ENCODE data around the gene STAT2. TPM values are rescaled to one million over a fixed set of nuclear protein-coding genes. Genes with fewer than 3 reads are reported as not detected.
"Not testable (repeated sequence)": the region's sequence is repeated elsewhere in the genome, so short reads cannot be mapped to it uniquely, and the experiment has no call there.

The STAT2 gene
- total and polyA plus RNA-seq, 2 donors (not counting 1 experiment from before 2014, with no cell fraction given), result 148 to 368 TPM

DNA sequence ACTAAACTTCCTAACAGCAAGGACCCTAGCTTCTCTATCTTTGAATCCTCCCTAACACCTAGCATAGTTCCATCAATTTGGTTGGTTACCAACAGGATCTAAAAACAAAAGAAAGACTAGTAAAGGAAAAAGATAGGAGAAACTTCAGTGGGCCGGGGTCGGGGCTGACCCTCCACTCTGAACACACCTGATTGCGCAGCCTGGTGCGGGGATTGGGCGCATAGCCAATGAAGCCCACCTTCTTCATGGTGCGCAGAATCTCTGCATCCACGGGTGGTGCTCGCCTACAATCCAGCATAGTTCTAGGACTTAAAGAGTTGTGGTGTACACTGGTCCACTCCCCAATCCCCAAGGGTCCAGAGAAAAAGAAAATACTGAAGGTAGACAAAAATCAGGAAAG, 33.8 kb downstream of the STAT2 start:
- Histone ChIP-seq H2AFZ (ENCODE audit: low read length) (no peak overlapping the region), H3K4me2 (ENCODE audit: extremely low read depth, insufficient read depth, low read length) (no peak overlapping the region), H3K27me3 (ENCODE audit: control insufficient read depth, insufficient read depth, low read length) (no peaks in the 10 kb centered on the region), H4K20me1 (ENCODE audit: control insufficient read depth, extremely low read depth, insufficient read depth, low read length) (no peaks in the 10 kb centered on the region), H3K36me3 (ENCODE audit: control insufficient read depth, insufficient read depth, low read length) (peaks cover 3% of the 10 kb centered on the region), H3K4me1 (ENCODE audit: control insufficient read depth, extremely low read depth, insufficient read depth, low read length) (peaks cover under 1% of the 10 kb centered on the region), H3K9ac (ENCODE audit: insufficient read depth, low read length) (no peak overlapping the region), H3K79me2 (ENCODE audit: control insufficient read depth, insufficient read depth, low read length) (no peaks in the 10 kb centered on the region), H3K4me3 (replicated peaks in 1 of 4; ENCODE audit: control extremely low read depth in 1 of 4, insufficient read depth in 1 of 4, low read depth in 3 of 4, low read length in 4 of 4) (no peak overlapping the region), H3K9me3 (ENCODE audit: control insufficient read depth, insufficient read depth, low read depth, low read length) (no peaks in the 10 kb centered on the region), H3K27ac (ENCODE audit: insufficient read depth, low read length) (no peak overlapping the region)
- DNase-seq (ENCODE audit: low read depth in 2 of 2), result no peak
- TF ChIP-seq, protein P1, sequence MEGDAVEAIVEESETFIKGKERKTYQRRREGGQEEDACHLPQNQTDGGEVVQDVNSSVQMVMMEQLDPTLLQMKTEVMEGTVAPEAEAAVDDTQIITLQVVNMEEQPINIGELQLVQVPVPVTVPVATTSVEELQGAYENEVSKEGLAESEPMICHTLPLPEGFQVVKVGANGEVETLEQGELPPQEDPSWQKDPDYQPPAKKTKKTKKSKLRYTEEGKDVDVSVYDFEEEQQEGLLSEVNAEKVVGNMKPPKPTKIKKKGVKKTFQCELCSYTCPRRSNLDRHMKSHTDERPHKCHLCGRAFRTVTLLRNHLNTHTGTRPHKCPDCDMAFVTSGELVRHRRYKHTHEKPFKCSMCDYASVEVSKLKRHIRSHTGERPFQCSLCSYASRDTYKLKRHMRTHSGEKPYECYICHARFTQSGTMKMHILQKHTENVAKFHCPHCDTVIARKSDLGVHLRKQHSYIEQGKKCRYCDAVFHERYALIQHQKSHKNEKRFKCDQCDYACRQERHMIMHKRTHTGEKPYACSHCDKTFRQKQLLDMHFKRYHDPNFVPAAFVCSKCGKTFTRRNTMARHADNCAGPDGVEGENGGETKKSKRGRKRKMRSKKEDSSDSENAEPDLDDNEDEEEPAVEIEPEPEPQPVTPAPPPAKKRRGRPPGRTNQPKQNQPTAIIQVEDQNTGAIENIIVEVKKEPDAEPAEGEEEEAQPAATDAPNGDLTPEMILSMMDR (conservative IDR thresholded peaks at IDR 0.05 in 1 of 2, IDR thresholded peaks at IDR 0.05 in 1 of 2; ENCODE audit: low read depth in 1 of 2, low read length in 2 of 2), result no peak
- no peak for TF ChIP-seq EZH2 (IDR thresholded peaks at IDR 0.05; ENCODE audit: low read length, missing control alignments)

DNA sequence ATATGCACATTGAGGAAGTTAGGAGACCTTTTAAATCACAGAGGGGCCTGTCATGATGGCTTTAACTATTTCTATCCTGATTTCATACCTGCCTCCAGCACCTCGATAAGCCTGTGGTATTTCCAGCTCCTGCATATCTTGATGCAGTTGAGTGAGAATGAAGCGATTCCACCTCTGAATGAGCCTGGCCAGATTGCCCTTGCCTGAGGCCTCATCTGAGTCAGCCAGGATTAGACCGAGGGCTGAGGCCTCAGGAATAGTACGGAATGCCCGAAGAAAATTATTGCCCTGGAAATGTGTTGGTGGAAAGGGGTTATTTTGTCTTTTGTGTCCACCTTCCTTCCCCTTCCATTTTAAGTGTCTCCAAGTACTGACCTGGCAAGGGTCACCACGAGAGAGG, 35.7 kb downstream of the STAT2 start:
- no peak overlapping the region for H3K4me2 ChIP-seq (ENCODE audit: extremely low read depth, insufficient read depth, low read length)
- H4K20me1 ChIP-seq (ENCODE audit: control insufficient read depth, extremely low read depth, insufficient read depth, low read length), result no peaks in the 10 kb centered on the region
- H3K27me3 ChIP-seq (ENCODE audit: control insufficient read depth, insufficient read depth, low read length), result no peaks in the 10 kb centered on the region
- no peaks in the 10 kb centered on the region for H3K79me2 ChIP-seq (ENCODE audit: control insufficient read depth, insufficient read depth, low read length)
- no peak overlapping the region for H3K27ac ChIP-seq (ENCODE audit: insufficient read depth, low read length)
- H2AFZ ChIP-seq (ENCODE audit: low read length), result no peak overlapping the region
- H3K9me3 ChIP-seq (ENCODE audit: control insufficient read depth, insufficient read depth, low read depth, low read length), result no peaks in the 10 kb centered on the region
- peaks cover 3% of the 10 kb centered on the region for H3K4me1 ChIP-seq (ENCODE audit: control insufficient read depth, extremely low read depth, insufficient read depth, low read length)
- DNase-seq (ENCODE audit: low read depth in 2 of 2), result no peak
- no peak overlapping the region for H3K4me3 ChIP-seq (replicated peaks in 1 of 4; ENCODE audit: control extremely low read depth in 1 of 4, insufficient read depth in 1 of 4, low read depth in 3 of 4, low read length in 4 of 4)
- peaks cover 3% of the 10 kb centered on the region for H3K36me3 ChIP-seq (ENCODE audit: control insufficient read depth, insufficient read depth, low read length)
- TF ChIP-seq, protein P1 (conservative IDR thresholded peaks at IDR 0.05 in 1 of 2, IDR thresholded peaks at IDR 0.05 in 1 of 2; ENCODE audit: low read depth in 1 of 2, low read length in 2 of 2), result no peak
- no peak for TF ChIP-seq EZH2 (IDR thresholded peaks at IDR 0.05; ENCODE audit: low read length, missing control alignments)
- no peak overlapping the region for H3K9ac ChIP-seq (ENCODE audit: insufficient read depth, low read length)

DNA sequence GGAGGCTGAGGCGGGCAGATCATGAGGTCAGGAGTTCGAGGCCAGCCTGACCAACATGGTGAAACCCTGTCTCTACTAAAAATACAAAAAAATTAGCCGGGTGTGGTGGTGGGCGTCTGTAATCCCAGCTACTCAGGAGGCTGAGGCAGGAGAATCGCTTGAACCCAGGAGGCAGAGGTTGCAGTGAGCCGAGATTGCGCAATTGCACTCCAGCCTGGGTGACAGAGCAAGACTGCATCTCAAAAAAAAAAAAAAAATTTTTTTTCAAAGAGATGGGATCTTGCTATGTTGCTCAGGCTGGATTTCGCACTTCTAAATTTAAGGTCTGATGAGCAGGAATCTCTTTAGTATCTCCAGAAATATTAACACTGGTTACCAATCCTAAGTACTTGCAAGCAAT, 38.3 kb downstream of the STAT2 start:
- H3K4me1 ChIP-seq (ENCODE audit: control insufficient read depth, extremely low read depth, insufficient read depth, low read length); DNase-seq (ENCODE audit: low read depth in 2 of 2); H3K27me3 ChIP-seq (ENCODE audit: control insufficient read depth, insufficient read depth, low read length); H3K4me2 ChIP-seq (ENCODE audit: extremely low read depth, insufficient read depth, low read length); H3K9me3 ChIP-seq (ENCODE audit: control insufficient read depth, insufficient read depth, low read depth, low read length); H3K79me2 ChIP-seq (ENCODE audit: control insufficient read depth, insufficient read depth, low read length); H3K36me3 ChIP-seq (ENCODE audit: control insufficient read depth, insufficient read depth, low read length); H3K9ac ChIP-seq (ENCODE audit: insufficient read depth, low read length); H2AFZ ChIP-seq (ENCODE audit: low read length); H3K4me3 ChIP-seq (replicated peaks in 1 of 4; ENCODE audit: control extremely low read depth in 1 of 4, insufficient read depth in 1 of 4, low read depth in 3 of 4, low read length in 4 of 4); H4K20me1 ChIP-seq (ENCODE audit: control insufficient read depth, extremely low read depth, insufficient read depth, low read length); H3K27ac ChIP-seq (ENCODE audit: insufficient read depth, low read length): not testable (repeated sequence)

Measured in fibroblast of lung (primary cell).